Small intestine (tissue), 7 donors: ENCODE results near the gene LRP2BP. TPM values are rescaled to one million over a fixed set of nuclear protein-coding genes. Genes with fewer than 3 reads are reported as not detected.
"Not testable (repeated sequence)": the region's sequence is repeated elsewhere in the genome, so short reads cannot be mapped to it uniquely, and the experiment has no call there.

ENCODE experiments used
- DNase-seq, 2 donors: peaks; one replicate each; pipeline versions ENCODE4 v3.0.0 to v3.0.0-alpha.2; 2013
- FAIRE-seq: peaks from 2 replicates; lab custom pipeline; 2012; peaks lifted over from hg19 to GRCh38; lab: Jason Lieb, UNC
- H3K27ac ChIP-seq, 3 donors: one replicate each; pipeline ENCODE4 v1.5.1; 2013; ENCODE audit warnings: low read length in 2 of 3, mild to moderate bottlenecking in 2 of 3, control low read depth in 1 of 3, inconsistent platforms in 1 of 3, low read depth in 1 of 3, moderate library complexity in 1 of 3
- H3K27me3 ChIP-seq, 3 donors: one replicate each; pipeline ENCODE4 v1.6.1; 2013; ENCODE audit warnings: low read length in 3 of 3, inconsistent platforms in 1 of 3; ENCODE audit not compliant: control insufficient read depth in 3 of 3, insufficient read depth in 3 of 3
- H3K36me3 ChIP-seq, 3 donors: one replicate each; pipeline ENCODE4 v1.6.1; 2013; ENCODE audit warnings: low read length in 3 of 3, inconsistent platforms in 1 of 3, low read depth in 1 of 3, mild to moderate bottlenecking in 1 of 3, moderate library complexity in 1 of 3; ENCODE audit not compliant: control insufficient read depth in 3 of 3, insufficient read depth in 2 of 3
- H3K4me1 ChIP-seq, 3 donors: one replicate each; pipeline ENCODE4 v1.6.1; 2013; ENCODE audit warnings: low read length in 2 of 3, inconsistent platforms in 1 of 3, low read depth in 1 of 3, mild to moderate bottlenecking in 1 of 3, moderate library complexity in 1 of 3; ENCODE audit not compliant: control insufficient read depth in 3 of 3, insufficient read depth in 2 of 3
- H3K4me3 ChIP-seq, 3 donors: one replicate each; pipeline ENCODE4 v1.5.1; 2013; ENCODE audit warnings: low read length in 3 of 3, control low read depth in 1 of 3, inconsistent platforms in 1 of 3, low read depth in 1 of 3, mild to moderate bottlenecking in 1 of 3, moderate library complexity in 1 of 3
- H3K9me3 ChIP-seq, 2 donors: one replicate each; pipeline ENCODE4 v1.6.1; 2013; ENCODE audit warnings: low read depth in 1 of 2, low read length in 1 of 2; ENCODE audit not compliant: control insufficient read depth in 2 of 2, insufficient read depth in 1 of 2
- WGBS, 3 donors: extraction: QIAGEN DNeasy Blood & Tissue Kit; methylation state at CpG; one replicate each; pipeline ENCODE4 v1.1.7; 2013; 5-methylcytosine and 5-hydroxymethylcytosine counted together
- polyA plus RNA-seq, 4 donors: library from polyadenylated mRNA; stranded (reverse) in 3 of 4; unstranded in 1 of 4; fragments of 200-250 nt in 3 of 4; fragments of 120-200 nt in 1 of 4; gene quantifications; one replicate each; pipeline versions ENCODE4 v1.2.1 to v1.2.3, GENCODE V29; 2013
- donor health status: healthy with polysubstance abuse.
- donor health status: control.
- donor health status: control.
- donor health status: Bipolar disorder and iron deficiency.
- donor health status: healthy.

Gene LRP2BP
- polyA plus RNA-seq, 4 donors = 0.21 to 1.6 (median 0.22) TPM; not detected in 1

DNA sequence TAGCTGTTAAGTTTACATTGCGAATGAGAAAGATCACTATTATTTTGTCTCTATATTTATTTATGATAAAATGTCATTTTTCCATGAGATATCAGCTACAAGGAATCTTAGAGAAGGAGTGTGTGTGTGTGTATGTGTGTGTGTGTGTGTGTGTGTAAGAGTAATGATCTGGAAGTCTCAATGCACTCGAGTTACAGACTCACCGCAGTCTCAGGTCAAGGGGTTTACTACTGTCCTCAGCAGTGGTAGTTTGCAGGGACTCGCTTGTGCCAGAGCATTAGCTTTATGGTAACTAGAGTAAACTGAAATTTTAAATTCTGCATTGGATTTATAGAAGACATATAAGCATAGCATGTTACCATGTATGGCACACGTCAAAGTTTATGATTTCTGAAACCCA, 30.8 kb downstream of the LRP2BP start:
- no peak for DNase-seq
- Histone ChIP-seq H3K4me1 (no peaks in the 10 kb centered on the region), H3K27ac (no peak overlapping the region), H3K27me3 (no peaks in the 10 kb centered on the region), H3K36me3 (peaks cover 0 to 8% (median 2%) of the 10 kb centered on the region in 3 donors), H3K4me3 (no peak overlapping the region), H3K9me3 (no peaks in the 10 kb centered on the region)
- 92 to 94% (median 92%) methylated on average over 5 of the region's 5 CpGs for WGBS, 3 donors
- FAIRE-seq = no peak

DNA sequence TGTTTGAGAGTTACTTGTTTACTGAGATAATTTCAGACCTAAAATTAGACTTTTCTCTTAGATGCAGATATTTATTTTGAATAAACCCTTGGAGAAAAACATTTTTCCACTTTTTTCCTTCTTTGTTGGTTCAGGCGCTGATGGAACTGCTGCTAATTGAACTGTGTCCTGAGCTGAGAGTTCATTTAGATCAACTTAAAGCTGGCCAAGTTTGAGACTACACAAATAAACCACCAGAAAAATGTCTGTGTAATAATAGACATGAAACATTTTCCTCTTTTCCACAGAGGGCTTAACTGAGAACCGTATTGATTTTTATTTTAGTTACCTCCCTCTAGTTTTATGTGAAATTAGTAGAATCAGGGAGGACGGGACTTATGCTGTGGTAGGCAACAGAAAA, 32.5 kb downstream of the LRP2BP start:
- 84 to 94% (median 86%) methylated on average over 3 of the region's 3 CpGs for WGBS, 3 donors
- FAIRE-seq = no peak

DNA sequence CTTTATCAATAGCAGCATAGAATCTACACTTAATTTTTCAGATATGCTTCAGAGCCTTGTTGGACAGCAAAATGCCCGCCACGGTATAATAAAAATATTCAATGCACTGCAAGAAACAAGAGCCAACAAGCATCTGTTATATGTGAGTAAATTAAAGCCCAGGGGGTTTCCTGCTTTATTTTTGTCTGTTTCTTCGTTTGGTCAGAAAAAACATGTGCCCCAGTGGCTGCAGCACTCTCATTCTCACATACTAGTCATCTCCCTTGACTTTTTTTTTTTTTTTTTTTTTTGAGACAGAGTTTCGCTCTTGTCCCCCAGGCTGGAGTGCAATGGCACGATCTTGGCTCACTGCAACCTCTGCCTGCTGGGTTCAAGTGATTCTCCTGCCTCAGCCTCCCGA, 33.2 kb downstream of the LRP2BP start:
- H3K27me3 ChIP-seq, H3K36me3 ChIP-seq, H3K4me1 ChIP-seq, DNase-seq, FAIRE-seq, H3K27ac ChIP-seq, H3K9me3 ChIP-seq, H3K4me3 ChIP-seq: not testable (repeated sequence)
- 83 to 92% (median 90%) methylated on average over 5 to 6 of the region's 6 CpGs for WGBS, 3 donors

More for the DNA sequence above, 32.5 kb downstream of the LRP2BP start:
- no peaks in the 10 kb centered on the region for H3K9me3 ChIP-seq
- no peak for DNase-seq
- no peaks in the 10 kb centered on the region for H3K27me3 ChIP-seq
- no peak overlapping the region for H3K4me3 ChIP-seq
- peaks cover 0 to 9% (median 2%) of the 10 kb centered on the region in 3 donors for H3K36me3 ChIP-seq
- no peak overlapping the region for H3K27ac ChIP-seq
- no peaks in the 10 kb centered on the region for H3K4me1 ChIP-seq

DNA sequence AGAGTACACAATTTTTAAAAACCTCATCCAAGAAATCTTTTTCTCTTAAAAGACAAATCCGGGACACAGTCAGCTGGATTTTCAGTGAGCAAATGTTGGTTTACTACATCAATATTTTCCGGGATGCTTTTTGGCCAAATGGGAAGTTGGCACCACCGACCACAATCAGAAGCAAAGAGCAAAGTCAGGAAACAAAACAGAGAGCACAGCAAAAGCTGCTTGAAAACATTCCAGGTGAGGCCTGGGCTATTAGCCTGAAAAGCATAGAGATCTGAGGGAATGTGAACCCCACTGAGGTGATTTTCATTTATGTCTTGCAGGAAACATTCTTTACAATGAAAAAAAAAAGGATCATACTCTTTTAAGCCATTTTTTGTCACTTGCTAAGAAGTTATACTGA, 33.9 kb downstream of the LRP2BP start:
- Histone ChIP-seq H3K4me3 (no peak overlapping the region), H3K27me3 (no peaks in the 10 kb centered on the region), H3K27ac (no peak overlapping the region), H3K4me1 (no peaks in the 10 kb centered on the region), H3K9me3 (no peaks in the 10 kb centered on the region), H3K36me3 (peaks cover 0 to 6% (median 2%) of the 10 kb centered on the region in 3 donors)
- WGBS, 3 donors = 83 to 90% (median 87%) methylated on average over 3 of the region's 3 CpGs
- DNase-seq (no peak), FAIRE-seq (no peak)

DNA sequence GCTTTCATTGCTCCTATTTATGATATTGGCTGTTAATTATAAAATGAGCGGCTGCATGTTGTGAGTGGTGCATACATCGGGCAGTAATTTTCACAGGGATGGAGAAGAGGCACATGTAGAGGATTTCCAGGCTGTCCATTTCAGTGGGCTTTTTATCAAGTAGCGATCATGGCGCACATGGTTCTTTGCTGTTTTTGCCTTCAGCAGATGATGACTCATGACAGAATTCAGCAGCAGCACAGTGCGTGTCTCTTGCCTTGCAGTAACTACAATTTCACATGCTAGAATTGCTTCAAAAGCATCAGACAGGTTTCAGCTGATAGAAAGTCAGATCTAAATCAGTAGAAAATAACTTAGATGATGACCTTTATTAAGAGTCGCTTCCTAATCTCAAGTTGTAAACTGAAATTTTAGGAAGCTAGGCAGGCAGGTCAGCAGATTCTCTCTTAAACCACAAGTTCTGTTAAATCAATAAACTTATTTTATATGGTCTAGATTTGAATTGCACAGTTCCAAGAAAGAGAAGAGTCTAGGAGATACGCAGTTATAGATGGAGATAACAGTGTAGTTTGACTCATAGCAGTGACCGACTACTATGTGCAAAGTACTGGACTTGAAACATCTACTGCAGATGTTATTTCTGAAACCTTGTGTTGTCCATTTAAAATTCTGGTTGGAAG, 35.8 kb downstream of the LRP2BP start:
- Histone ChIP-seq H3K27me3 (no peaks in the 10 kb centered on the region), H3K27ac (no peak overlapping the region), H3K4me3 (no peak overlapping the region), H3K36me3 (peaks cover 0 to 10% (median 2%) of the 10 kb centered on the region in 3 donors), H3K9me3 (no peaks in the 10 kb centered on the region), H3K4me1 (no peaks in the 10 kb centered on the region)
- DNase-seq (no peak), FAIRE-seq (no peak)
- WGBS, 3 donors = 96 to 98% (median 97%) methylated on average over 8 of the region's 8 CpGs

DNA sequence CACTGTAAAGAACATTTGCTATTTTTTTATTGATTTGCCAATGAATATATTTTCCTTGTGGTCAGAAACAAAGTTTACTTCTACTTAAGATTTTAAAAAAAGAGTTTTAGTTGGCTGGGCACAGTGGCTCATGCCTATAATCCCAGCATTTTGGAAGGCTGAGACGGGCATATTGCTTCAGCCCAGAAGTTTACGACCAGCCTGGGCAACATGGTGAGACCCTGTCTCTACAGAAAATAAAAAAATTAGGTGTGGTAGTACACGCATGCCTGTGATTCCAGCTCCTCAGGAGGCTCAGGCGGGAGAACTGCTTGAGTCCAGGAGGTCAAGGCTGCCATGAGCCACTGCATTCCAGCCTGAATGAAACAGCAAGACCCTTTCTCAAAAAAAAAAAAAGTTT, 36.8 kb downstream of the LRP2BP start:
- FAIRE-seq = no peak
- no peaks in the 10 kb centered on the region for H3K4me1 ChIP-seq

DNA sequence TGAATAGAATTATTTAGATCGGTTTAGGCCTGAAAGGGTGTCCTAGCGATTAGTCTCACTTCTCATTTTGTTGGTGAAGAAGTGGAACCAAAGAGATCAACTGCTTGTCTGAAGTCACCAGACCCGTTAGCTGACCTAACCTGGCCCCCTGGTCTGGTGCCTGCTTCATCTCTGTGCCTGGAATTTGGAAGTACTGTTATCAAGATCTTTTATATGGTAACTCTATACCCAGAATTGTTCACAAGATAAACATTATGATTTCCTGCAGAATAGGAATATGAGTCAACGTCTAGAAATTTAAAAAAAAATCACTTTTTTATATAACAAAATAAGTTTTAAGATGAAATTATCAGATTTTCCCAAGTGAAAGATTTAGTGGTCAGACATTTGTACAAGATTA, 37.2 kb downstream of the LRP2BP start:
- 79 to 93% (median 86%) methylated on average over 4 of the region's 4 CpGs for WGBS, 3 donors
- Histone ChIP-seq H3K4me3 (no peak overlapping the region), H3K9me3 (no peaks in the 10 kb centered on the region), H3K27me3 (no peaks in the 10 kb centered on the region), H3K4me1 (no peaks in the 10 kb centered on the region), H3K36me3 (peaks cover 0 to 13% (median 2%) of the 10 kb centered on the region in 3 donors), H3K27ac (no peak overlapping the region)
- DNase-seq (no peak), FAIRE-seq (no peak)

More for the DNA sequence above, 36.8 kb downstream of the LRP2BP start:
- no peaks in the 10 kb centered on the region for H3K9me3 ChIP-seq
- H3K27me3 ChIP-seq = no peaks in the 10 kb centered on the region
- no peak overlapping the region for H3K27ac ChIP-seq
- H3K4me3 ChIP-seq = no peak overlapping the region
- 88 to 96% (median 94%) methylated on average over 4 of the region's 4 CpGs for WGBS, 3 donors
- H3K36me3 ChIP-seq = peaks cover 0 to 13% (median 2%) of the 10 kb centered on the region in 3 donors
- DNase-seq = no peak

DNA sequence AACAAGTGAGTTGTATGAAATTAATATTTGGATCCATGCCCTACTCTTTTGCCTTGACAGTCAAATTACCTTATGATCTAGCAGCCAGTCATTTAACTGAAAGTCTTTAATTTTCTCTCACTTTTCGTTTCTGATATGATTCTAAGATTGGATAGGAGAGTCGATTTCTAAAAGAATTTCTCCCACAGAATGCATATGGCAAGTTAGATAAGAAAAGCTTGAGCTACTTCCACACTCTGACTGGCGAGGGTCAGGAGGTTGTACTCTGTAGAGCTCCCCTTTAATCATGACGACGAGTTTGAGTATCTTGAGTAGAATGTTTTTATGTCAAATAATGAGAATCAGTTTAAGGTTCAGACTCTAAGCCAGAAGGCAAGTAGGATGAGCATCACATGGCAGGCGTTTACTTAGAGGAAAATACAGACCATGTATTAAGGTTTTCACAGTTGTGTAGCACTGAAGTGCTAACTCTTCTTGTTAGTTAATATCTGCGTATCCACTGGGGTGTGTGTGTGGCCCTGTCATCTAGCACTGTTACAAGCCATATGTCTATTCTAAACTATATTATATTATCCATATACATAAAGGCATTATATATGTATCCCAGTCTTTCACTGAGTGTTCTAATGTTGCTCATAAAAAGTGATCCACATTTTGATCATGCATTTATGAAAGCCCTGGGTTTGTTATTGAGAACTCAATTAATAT, 37.8 kb downstream of the LRP2BP start:
- 80 to 92% (median 86%) methylated on average over 7 of the region's 7 CpGs for WGBS, 3 donors
- H3K4me3 ChIP-seq = no peak overlapping the region
- no peaks in the 10 kb centered on the region for H3K9me3 ChIP-seq
- no peaks in the 10 kb centered on the region for H3K4me1 ChIP-seq
- no peak for DNase-seq
- no peaks in the 10 kb centered on the region for H3K27me3 ChIP-seq
- peaks cover 0 to 13% (median 2%) of the 10 kb centered on the region in 3 donors for H3K36me3 ChIP-seq
- FAIRE-seq = no peak
- no peak overlapping the region for H3K27ac ChIP-seq
